Endodermal cell (in vitro differentiated cells): ENCODE results near the gene GALK1. TPM values are rescaled to one million over a fixed set of nuclear protein-coding genes. Genes with fewer than 3 reads are reported as not detected.

Source experiments
- DNase-seq: peaks from one replicate; pipeline ENCODE4 v3.0.0-alpha.2; 2017
- H3K27ac ChIP-seq: 2 replicates; pipeline ENCODE4 v1.5.1; 2013; ENCODE audit warnings: mild to moderate bottlenecking, low read depth, low read length, moderate library complexity
- H3K27me3 ChIP-seq: 2 replicates; pipeline ENCODE4 v1.6.1; 2013; ENCODE audit warnings: mild to moderate bottlenecking, low read length, moderate library complexity; ENCODE audit not compliant: insufficient read depth, control insufficient read depth, poor library complexity, severe bottlenecking
- H3K36me3 ChIP-seq: 2 replicates; pipeline ENCODE4 v1.7.0; 2013; ENCODE audit warnings: mild to moderate bottlenecking, low read length, moderate library complexity; ENCODE audit not compliant: control insufficient read depth, insufficient read depth
- H3K4me1 ChIP-seq: one replicate; pipeline ENCODE4 v1.7.0; 2013; ENCODE audit warnings: low read length; ENCODE audit not compliant: control insufficient read depth, insufficient read depth
- H3K4me3 ChIP-seq: 2 replicates; pipeline ENCODE4 v1.5.1; 2013; ENCODE audit warnings: mild to moderate bottlenecking, low read length, moderate library complexity
- H3K9ac ChIP-seq: 2 replicates; pipeline ENCODE4 v1.6.1; 2013; ENCODE audit warnings: mild to moderate bottlenecking, low read length, moderate library complexity; ENCODE audit not compliant: poor library complexity, severe bottlenecking; ENCODE audit errors: extremely low read depth
- H3K9me3 ChIP-seq: 2 replicates; pipeline ENCODE4 v1.6.1; 2013; ENCODE audit warnings: mild to moderate bottlenecking, low read length, moderate library complexity; ENCODE audit not compliant: control insufficient read depth
- H3K27ac Mint-ChIP-seq: 2 replicates; pipeline ENCODE4 v1.8.0; 2020; ENCODE audit warnings: mixed read lengths
- H3K27me3 Mint-ChIP-seq: 2 replicates; pipeline ENCODE4 v1.8.0; 2021; ENCODE audit warnings: mild to moderate bottlenecking, mixed read lengths; ENCODE audit not compliant: insufficient read depth
- H3K36me3 Mint-ChIP-seq: 2 replicates; pipeline ENCODE4 v1.8.0; 2020; ENCODE audit warnings: low read depth, mixed read lengths
- H3K4me1 Mint-ChIP-seq: 2 replicates; pipeline ENCODE4 v1.8.0; 2020; ENCODE audit warnings: mixed read lengths
- H3K4me3 Mint-ChIP-seq: 2 replicates; pipeline ENCODE4 v1.8.0; 2020; ENCODE audit warnings: mild to moderate bottlenecking, moderate library complexity, mixed read lengths
- H3K9me3 Mint-ChIP-seq: 2 replicates; pipeline ENCODE4 v1.8.0; 2020; ENCODE audit warnings: mild to moderate bottlenecking, mixed read lengths
- WGBS, 2 experiments: methylation state at CpG; one replicate each; pipeline versions ENCODE4 v1.1.5 to v1.1.7; 2013; ENCODE audit warnings: missing lambda C conversion rate in 2 of 2, mixed read lengths in 1 of 2; ENCODE audit not compliant: insufficient coverage in 1 of 2, insufficient read length in 1 of 2; 5-methylcytosine and 5-hydroxymethylcytosine counted together
- total RNA-seq, 2 donors: library from RNA; stranded (reverse); fragmentation: NEBNext Ultra II Directional in 1 of 2; extraction: Animal tissue kit (Norgen Biotek cat#: 25700) in 1 of 2; gene quantifications; 2 replicates in 1 of 2; 3 replicates in 1 of 2; pipeline ENCODE4 v1.2.1, GENCODE V29; 2021
- TF ChIP-seq, protein P1 (sequence below): fragments of 200-600 bp; sonication (generic); conservative IDR thresholded peaks from 2 replicates; pipeline ENCODE4 v1.5.0; 2021; ENCODE audit warnings: antibody characterized with exemption, mild to moderate bottlenecking

The GALK1 gene
- total RNA-seq, 2 donors from 2014 or later: 26.7 to 33.2 TPM

- Mint-ChIP-seq H3K4me1 (no peaks in the 10 kb centered on the region), H3K4me3 (no peak overlapping the region), H3K27me3 (no peaks in the 10 kb centered on the region), H3K36me3 (peaks cover 20% of the 10 kb centered on the region), H3K27ac (peak overlapping the region; percentile 18), H3K9me3 (no peaks in the 10 kb centered on the region)
- Histone ChIP-seq H3K27me3 (no peaks in the 10 kb centered on the region), H3K36me3 (peaks cover 35% of the 10 kb centered on the region), H3K4me1 (no peaks in the 10 kb centered on the region), H3K27ac (peak overlapping the region; percentile 32), H3K9ac (no peak overlapping the region), H3K9me3 (no peaks in the 10 kb centered on the region), H3K4me3 (no peak overlapping the region)
- 89 to 91% methylated on average over 3 to 4 of the region's 4 CpGs for WGBS, 2 experiments
- no peak for DNase-seq
- TF ChIP-seq, protein P1, sequence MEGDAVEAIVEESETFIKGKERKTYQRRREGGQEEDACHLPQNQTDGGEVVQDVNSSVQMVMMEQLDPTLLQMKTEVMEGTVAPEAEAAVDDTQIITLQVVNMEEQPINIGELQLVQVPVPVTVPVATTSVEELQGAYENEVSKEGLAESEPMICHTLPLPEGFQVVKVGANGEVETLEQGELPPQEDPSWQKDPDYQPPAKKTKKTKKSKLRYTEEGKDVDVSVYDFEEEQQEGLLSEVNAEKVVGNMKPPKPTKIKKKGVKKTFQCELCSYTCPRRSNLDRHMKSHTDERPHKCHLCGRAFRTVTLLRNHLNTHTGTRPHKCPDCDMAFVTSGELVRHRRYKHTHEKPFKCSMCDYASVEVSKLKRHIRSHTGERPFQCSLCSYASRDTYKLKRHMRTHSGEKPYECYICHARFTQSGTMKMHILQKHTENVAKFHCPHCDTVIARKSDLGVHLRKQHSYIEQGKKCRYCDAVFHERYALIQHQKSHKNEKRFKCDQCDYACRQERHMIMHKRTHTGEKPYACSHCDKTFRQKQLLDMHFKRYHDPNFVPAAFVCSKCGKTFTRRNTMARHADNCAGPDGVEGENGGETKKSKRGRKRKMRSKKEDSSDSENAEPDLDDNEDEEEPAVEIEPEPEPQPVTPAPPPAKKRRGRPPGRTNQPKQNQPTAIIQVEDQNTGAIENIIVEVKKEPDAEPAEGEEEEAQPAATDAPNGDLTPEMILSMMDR: no peak
Measured at GRCh38 chr17:75808549-75808904, 43.5 kb upstream of the GALK1 start.

DNA sequence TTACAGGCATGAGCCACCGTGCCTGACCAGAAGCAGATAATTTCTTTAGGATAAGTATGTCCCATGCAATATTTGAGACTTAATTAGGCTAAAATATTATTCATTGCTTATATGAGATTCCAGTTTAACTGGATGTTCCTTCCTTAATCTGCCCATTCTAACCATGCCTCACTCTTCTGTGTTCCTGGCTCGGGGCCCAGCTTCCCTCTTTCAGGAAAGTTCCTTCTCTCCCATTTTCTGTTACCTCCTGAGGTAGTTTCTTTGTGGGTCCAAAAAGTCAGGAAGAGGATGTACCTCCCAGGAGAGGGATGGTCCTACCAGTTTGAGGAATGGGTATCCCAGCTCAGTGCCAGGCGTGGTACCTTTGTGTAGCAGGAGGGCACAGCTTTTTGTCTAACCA is 42.9 kb upstream of the GALK1 start:
- whole genome bisulfite sequencing, 2 experiments: 83 to 98% methylated on average over 1 to 3 of the region's 3 CpGs
- no peaks in the 10 kb centered on the region for H3K9me3 Mint-ChIP-seq
- H3K9ac ChIP-seq: no peak overlapping the region
- no peaks in the 10 kb centered on the region for H3K4me1 Mint-ChIP-seq
- H3K9me3 ChIP-seq: no peaks in the 10 kb centered on the region
- H3K4me3 ChIP-seq: no peak overlapping the region
- H3K36me3 ChIP-seq: peaks cover 33% of the 10 kb centered on the region
- peaks cover 17% of the 10 kb centered on the region for H3K36me3 Mint-ChIP-seq
- H3K27ac ChIP-seq: no peak overlapping the region
- H3K4me3 Mint-ChIP-seq: no peak overlapping the region
- H3K27me3 ChIP-seq: no peaks in the 10 kb centered on the region
- no peak for DNase-seq
- TF ChIP-seq, protein P1: no peak
- no peak overlapping the region for H3K27ac Mint-ChIP-seq
- no peaks in the 10 kb centered on the region for H3K4me1 ChIP-seq
- no peaks in the 10 kb centered on the region for H3K27me3 Mint-ChIP-seq

DNA sequence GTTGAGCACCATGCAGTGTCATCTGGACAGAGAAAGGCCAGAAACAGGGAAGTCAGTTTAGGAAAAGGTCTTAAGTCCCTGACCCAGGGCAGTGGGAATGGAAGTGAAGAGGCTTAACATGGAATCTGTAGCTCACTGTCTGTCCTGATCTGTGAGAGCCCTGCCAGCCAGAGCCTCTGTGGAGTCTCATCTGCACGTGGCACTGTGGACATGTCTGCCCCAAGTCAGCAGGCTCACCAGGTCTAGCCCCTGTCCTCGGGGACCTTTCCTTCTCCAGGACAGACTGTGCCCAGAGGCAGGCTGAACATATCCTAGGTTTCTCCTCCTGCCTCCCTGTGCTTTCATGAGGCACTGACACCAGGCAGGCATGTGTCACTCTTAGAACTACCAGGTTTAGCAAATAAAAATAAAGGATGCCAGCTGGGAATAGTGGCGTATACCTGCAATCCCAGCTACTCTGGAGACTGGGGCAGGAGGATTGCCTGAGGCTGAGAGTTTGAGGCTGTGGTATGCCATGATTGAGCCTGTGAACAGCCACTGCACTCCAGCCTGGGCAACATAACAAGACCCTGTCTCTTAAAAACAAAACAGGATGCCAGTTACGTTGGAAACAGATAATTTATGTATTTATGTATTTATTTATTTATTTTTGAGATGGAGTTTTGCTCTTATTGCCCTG is 42.0 kb upstream of the GALK1 start:
- no peak overlapping the region for H3K9ac ChIP-seq
- no peaks in the 10 kb centered on the region for H3K9me3 ChIP-seq
- H3K4me1 ChIP-seq: no peaks in the 10 kb centered on the region
- TF ChIP-seq, protein P1: no peak
- H3K27ac ChIP-seq: no peak overlapping the region
- no peaks in the 10 kb centered on the region for H3K27me3 ChIP-seq
- peaks cover 32% of the 10 kb centered on the region for H3K36me3 ChIP-seq
- Mint-ChIP-seq H3K4me3 (no peak overlapping the region), H3K36me3 (peaks cover 14% of the 10 kb centered on the region), H3K27ac (peak overlapping the region; percentile 68), H3K27me3 (no peaks in the 10 kb centered on the region), H3K4me1 (no peaks in the 10 kb centered on the region), H3K9me3 (no peaks in the 10 kb centered on the region)
- no peak overlapping the region for H3K4me3 ChIP-seq
- 96% methylated on average over 4 of the region's 4 CpGs for WGBS, 2 experiments
- DNase-seq: peak; percentile 46
